IMR-90 (cell line): Measurements from ENCODE around the gene GNAI3. TPM values are rescaled to one million over a fixed set of nuclear protein-coding genes. Genes with fewer than 3 reads are reported as not detected.
A peak's percentile ranks its signal among the peaks of the same experiment; 100 is the strongest.

Experiments
- ATAC-seq: fragments of 200-7000 bp; cut with Tn5 transposase; 2 replicates; pipeline ENCODE4 v1.9.1; 2020; ENCODE audit warnings: low read depth, mild to moderate bottlenecking, moderate library complexity
- BruUV-seq: library from RNA; stranded (reverse); fragments of 400-500 nt; replicated peaks from 2 replicates; lab custom pipeline; 2021; lab: Mats Ljungman, UMichigan
- CTCF ChIA-PET: fragments of 300-600 bp; formaldehyde crosslinking; extraction: SDS; loops from one replicate; lab custom pipeline; 2021; ENCODE audit warnings: antibody characterized with exemption; lab: Yijun Ruan, JAX
- POLR2A ChIA-PET: fragments of 300-600 bp; sonication (Branson Sonifier 250); formaldehyde crosslinking; loops from one replicate; lab custom pipeline; 2022; ENCODE audit warnings: antibody characterized with exemption; ENCODE audit not compliant: unreplicated experiment; lab: Charles Lee
- DNase-seq: peaks from one replicate; pipeline ENCODE4 v3.0.0; 2013
- H2AFZ ChIP-seq: replicated peaks from 2 replicates; pipeline ENCODE3; 2013; ENCODE audit warnings: low read length, mild to moderate bottlenecking; ENCODE audit not compliant: poor library complexity
- H2AK5ac ChIP-seq: 2 replicates; pipeline ENCODE4 v1.6.1; 2013; ENCODE audit warnings: low read depth, low read length, inconsistent platforms
- H2AK9ac ChIP-seq: replicated peaks from 2 replicates; pipeline ENCODE3; 2013; ENCODE audit warnings: mild to moderate bottlenecking, low read depth, low read length, moderate library complexity; ENCODE audit not compliant: poor library complexity
- H2BK120ac ChIP-seq: 2 replicates; pipeline ENCODE4 v1.6.1; 2013; ENCODE audit warnings: low read depth, low read length, inconsistent platforms
- H2BK15ac ChIP-seq: 3 replicates; pipeline ENCODE4 v1.6.1; 2013; ENCODE audit warnings: low read depth, low read length, inconsistent platforms
- H2BK20ac ChIP-seq: 2 replicates; pipeline ENCODE4 v1.6.1; 2013; ENCODE audit warnings: low read depth, mild to moderate bottlenecking, inconsistent platforms, low read length, moderate library complexity
- H2BK5ac ChIP-seq: 2 replicates; pipeline ENCODE4 v1.6.1; 2013; ENCODE audit warnings: mild to moderate bottlenecking, low read depth, low read length, inconsistent platforms; ENCODE audit not compliant: poor library complexity, severe bottlenecking
- H3K14ac ChIP-seq: replicated peaks from 2 replicates; pipeline ENCODE4 v1.6.1; 2013; ENCODE audit warnings: low read depth, low read length, inconsistent platforms
- H3K18ac ChIP-seq: 2 replicates; pipeline ENCODE4 v1.6.1; 2013; ENCODE audit warnings: low read depth, low read length, control low read depth
- H3K23ac ChIP-seq: 2 replicates; pipeline ENCODE4 v1.6.1; 2013; ENCODE audit warnings: low read depth, low read length, inconsistent platforms
- H3K27ac ChIP-seq: 2 replicates; pipeline ENCODE4 v1.5.1; 2013; ENCODE audit warnings: mild to moderate bottlenecking, control low read depth, low read length; ENCODE audit not compliant: insufficient read depth
- H3K27me3 ChIP-seq: 2 replicates; pipeline ENCODE4 v1.6.1; 2013; ENCODE audit warnings: low read length; ENCODE audit not compliant: control insufficient read depth, insufficient read depth
- H3K36me3 ChIP-seq: 2 replicates; pipeline ENCODE4 v1.6.1; 2013; ENCODE audit warnings: low read length, mixed read lengths; ENCODE audit not compliant: control insufficient read depth, insufficient read depth
- H3K4ac ChIP-seq: 2 replicates; pipeline ENCODE4 v1.6.1; 2013; ENCODE audit warnings: low read depth, low read length, inconsistent platforms
- H3K4me1 ChIP-seq: 2 replicates; pipeline ENCODE4 v1.6.1; 2013; ENCODE audit warnings: low read length, mixed read lengths; ENCODE audit not compliant: control insufficient read depth, insufficient read depth
- H3K4me2 ChIP-seq: 2 replicates; pipeline ENCODE4 v1.6.1; 2013; ENCODE audit warnings: low read depth, mild to moderate bottlenecking, control low read depth, low read length, moderate library complexity
- H3K4me3 ChIP-seq: 2 replicates; pipeline ENCODE4 v1.5.1; 2013; ENCODE audit warnings: low read depth, mild to moderate bottlenecking, control low read depth, low read length, moderate library complexity; ENCODE audit not compliant: insufficient read depth
- H3K56ac ChIP-seq: 2 replicates; pipeline ENCODE4 v1.6.1; 2013; ENCODE audit warnings: low read length, inconsistent platforms; ENCODE audit not compliant: insufficient read depth; ENCODE audit errors: extremely low read depth
- H3K79me1 ChIP-seq, 2 experiments: 2 replicates each; pipeline ENCODE4 v1.6.1; 2013; ENCODE audit warnings: low read length in 2 of 2, inconsistent platforms in 1 of 2, low read depth in 1 of 2
- H3K9ac ChIP-seq: 2 replicates; pipeline ENCODE4 v1.6.1; 2013; ENCODE audit warnings: low read depth, low read length, control low read depth
- H3K9me1 ChIP-seq: 2 replicates; pipeline ENCODE4 v1.6.1; 2013; ENCODE audit warnings: low read length, inconsistent platforms; ENCODE audit not compliant: insufficient read depth
- H3K9me3 ChIP-seq: 2 replicates; pipeline ENCODE4 v1.6.1; 2013; ENCODE audit warnings: low read length; ENCODE audit not compliant: control insufficient read depth, insufficient read depth
- H4K20me1 ChIP-seq: 2 replicates; pipeline ENCODE4 v1.6.1; 2013; ENCODE audit warnings: low read length, inconsistent platforms; ENCODE audit not compliant: insufficient read depth
- H4K5ac ChIP-seq: 2 replicates; pipeline ENCODE4 v1.6.1; 2013; ENCODE audit warnings: mild to moderate bottlenecking, low read depth, low read length, control low read depth
- H4K8ac ChIP-seq, 2 experiments: 2 replicates each; pipeline ENCODE4 v1.6.1; 2013; ENCODE audit warnings: low read depth in 2 of 2, low read length in 2 of 2, control low read depth in 1 of 2, inconsistent platforms in 1 of 2
- H4K91ac ChIP-seq: 2 replicates; pipeline ENCODE4 v1.6.1; 2013; ENCODE audit warnings: low read depth, low read length, inconsistent platforms; ENCODE audit not compliant: insufficient read depth
- BHLHE40 ChIP-seq: fragments of 150-350 bp; IDR thresholded peaks from 2 replicates; pipeline ENCODE4 v1.6.1; 2016; ENCODE audit warnings: mild to moderate bottlenecking, low read depth, low read length
- CEBPB ChIP-seq: IDR thresholded peaks from 2 replicates; pipeline ENCODE4 v1.6.1; 2012; ENCODE audit warnings: low read depth, low read length, improper control_type of control experiment
- CHD1 ChIP-seq: IDR thresholded peaks from 2 replicates; pipeline ENCODE4 v1.6.1; 2012; ENCODE audit warnings: low read depth, low read length, improper control_type of control experiment
- CTCF ChIP-seq: conservative IDR thresholded peaks from 2 replicates; pipeline ENCODE4 v1.5.1; 2012; ENCODE audit warnings: mild to moderate bottlenecking, low read depth, low read length, improper control_type of control experiment
- ELK1 ChIP-seq: fragments of 150-350 bp; IDR thresholded peaks from 2 replicates; pipeline ENCODE4 v1.6.1; 2016; ENCODE audit warnings: low read depth, mild to moderate bottlenecking, low read length, moderate library complexity, borderline replicate concordance
- FOS ChIP-seq: fragments of 150-350 bp; IDR thresholded peaks from 2 replicates; pipeline ENCODE4 v1.6.1; 2016; ENCODE audit warnings: low read depth, low read length
- MAFK ChIP-seq: IDR thresholded peaks from 2 replicates; pipeline ENCODE4 v1.6.1; 2012; ENCODE audit warnings: low read depth, low read length, improper control_type of control experiment
- MAZ ChIP-seq: IDR thresholded peaks from 2 replicates; pipeline ENCODE4 v1.6.1; 2012; ENCODE audit warnings: low read depth, mild to moderate bottlenecking, low read length, improper control_type of control experiment, moderate library complexity, borderline replicate concordance
- MXI1 ChIP-seq: IDR thresholded peaks from 2 replicates; pipeline ENCODE4 v1.6.1; 2012; ENCODE audit warnings: low read depth, mild to moderate bottlenecking, low read length, moderate library complexity, borderline replicate concordance
- NFE2L2 ChIP-seq: fragments of 150-350 bp; IDR thresholded peaks from 2 replicates; pipeline ENCODE4 v1.6.1; 2016; ENCODE audit warnings: low read depth, mild to moderate bottlenecking, low read length
- POLR2A ChIP-seq: IDR thresholded peaks from 2 replicates; pipeline ENCODE4 v1.6.1; 2012; ENCODE audit warnings: mild to moderate bottlenecking, low read depth, low read length
- RAD21 ChIP-seq: IDR thresholded peaks from 2 replicates; pipeline ENCODE4 v1.6.1; 2012; ENCODE audit warnings: low read length, improper control_type of control experiment
- RCOR1 ChIP-seq: IDR thresholded peaks from 2 replicates; pipeline ENCODE4 v1.6.1; 2012; ENCODE audit warnings: mild to moderate bottlenecking, low read length, improper control_type of control experiment; ENCODE audit not compliant: insufficient replicate concordance
- RFX5 ChIP-seq: IDR thresholded peaks from 2 replicates; pipeline ENCODE4 v1.8.0; 2012; ENCODE audit warnings: low read depth, mild to moderate bottlenecking, low read length, moderate library complexity
- SMC3 ChIP-seq: fragments of 150-350 bp; IDR thresholded peaks from 2 replicates; pipeline ENCODE4 v1.6.1; 2016; ENCODE audit warnings: low read depth, mild to moderate bottlenecking, antibody characterized with exemption, low read length, moderate library complexity
- USF2 ChIP-seq: fragments of 150-350 bp; IDR thresholded peaks from 2 replicates; pipeline ENCODE4 v1.6.1; 2017; ENCODE audit warnings: mild to moderate bottlenecking, antibody characterized with exemption, low read length, low read depth
- WGBS, 2 experiments: methylation state at CpG; one replicate each; pipeline versions ENCODE4 v1.1.5 to v1.1.7; 2013; ENCODE audit warnings: missing lambda C conversion rate in 2 of 2; ENCODE audit not compliant: insufficient read length in 1 of 2; ENCODE audit errors: extremely low coverage in 2 of 2; 5-methylcytosine and 5-hydroxymethylcytosine counted together
- dilution Hi-C: fragments of 300-500 bp; cut with HindIII; formaldehyde crosslinking; loops from one replicate; pipeline ENCODE4 v1.14.3; 2018; ENCODE audit warnings: low sequenced_read_pairs; ENCODE audit not compliant: unreplicated experiment
- in situ Hi-C: fragments of 300-500 bp; cut with MboI; formaldehyde crosslinking; loops from 3 replicates; pipeline ENCODE4 v1.14.3; 2019; ENCODE audit warnings: low sequenced_read_pairs, inconsistent platforms, mixed read lengths
- intact Hi-C: fragments of 100-400 bp; cut with micrococcal nuclease; formaldehyde crosslinking; loops from 2 replicates; pipeline ENCODE4 v1.10.0; 2022
- polyA plus RNA-seq, 3 experiments: library from polyadenylated mRNA; depleted of rRNA; stranded (reverse); fragments of >200 nt; gene quantifications; 2 replicates each; pipeline ENCODE4 v1.2.3, GENCODE V29; 2012; ENCODE audit warnings: low replicate concordance in 1 of 3
- total RNA-seq: library from RNA; depleted of rRNA; stranded (reverse); fragments of >200 nt; gene quantifications from 2 replicates; pipeline ENCODE4 v1.2.3, GENCODE V29; 2012

The GNAI3 gene
- total and polyA plus RNA-seq, 2 of the 4 experiments (the other 2 are of a cell fraction) = 5.9 to 14.9 TPM

DNA sequence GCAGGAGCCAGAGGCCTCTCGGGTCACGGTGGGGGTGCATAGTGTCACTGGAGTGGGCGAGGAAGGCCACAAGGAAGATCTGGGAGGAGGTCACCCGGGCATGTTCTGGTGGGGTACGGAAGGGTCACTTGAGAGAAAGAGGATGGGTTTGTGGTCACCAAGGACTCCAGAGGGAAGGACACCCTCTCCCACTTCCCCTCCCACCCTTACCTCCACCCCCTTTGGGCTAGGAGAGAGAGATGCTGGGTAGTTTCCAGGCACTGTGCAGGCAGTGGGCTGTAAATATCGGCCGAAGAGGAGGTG lies 39.6 kb upstream of the GNAI3 start:
- POLR2A ChIA-PET = no interaction called here
- peak overlapping the region; percentile 59 for H2AFZ ChIP-seq
- ATAC-seq = no peak

More for the DNA sequence above, 39.6 kb upstream of the GNAI3 start:
- H2BK15ac ChIP-seq = no peak overlapping the region
- dilution Hi-C loops (no loop called here), intact Hi-C loops (no loop called here), in situ Hi-C loops (no loop called here)
- DNase-seq = no peak
- peaks cover 9% of the 10 kb centered on the region for H3K27me3 ChIP-seq
- H3K79me1 ChIP-seq = no peaks in the 10 kb centered on the region
- no peak overlapping the region for H2BK5ac ChIP-seq
- no peak overlapping the region for H2BK20ac ChIP-seq
- H3K14ac ChIP-seq = no peak overlapping the region
- no peaks in the 10 kb centered on the region for H3K9me3 ChIP-seq
- H4K5ac ChIP-seq = no peak overlapping the region
- H3K4me1 ChIP-seq = peaks cover 5% of the 10 kb centered on the region
- WGBS, 2 experiments = 100% methylated on average over 2 of the region's 7 CpGs; no CpG with 5 or more reads in 1 of the 2 experiments
- no peak overlapping the region for H2AK5ac ChIP-seq
- no peaks in the 10 kb centered on the region; the same call in 1 of the 2 replicates for H4K20me1 ChIP-seq
- H4K91ac ChIP-seq = no peak overlapping the region
- H3K9ac ChIP-seq = no peak overlapping the region
- H3K4me3 ChIP-seq = peak overlapping the region; percentile 81; the same call in 1 of the 2 replicates
- no peak overlapping the region for H3K23ac ChIP-seq
- BruUV-seq = no TSS peak
- H3K36me3 ChIP-seq = peaks cover 2% of the 10 kb centered on the region; the same call in 1 of the 2 replicates
- no peak overlapping the region for H4K8ac ChIP-seq
- no peak overlapping the region for H3K27ac ChIP-seq
- no peak overlapping the region for H3K18ac ChIP-seq
- H3K9me1 ChIP-seq = peaks cover 5% of the 10 kb centered on the region; the same call in 1 of the 2 replicates
- peak overlapping the region; percentile 84 for H2AK9ac ChIP-seq
- H3K56ac ChIP-seq = no peak overlapping the region
- no peak for TF ChIP-seq NFE2L2
- TF ChIP-seq BHLHE40 = no peak
- no peak for TF ChIP-seq RAD21
- TF ChIP-seq SMC3 = no peak
- no peak for TF ChIP-seq MAFK
- no peak for TF ChIP-seq CTCF
- no peak for TF ChIP-seq CEBPB
- no peak for TF ChIP-seq RCOR1
- no peak for TF ChIP-seq USF2
- no peak for TF ChIP-seq POLR2A
- no peak for TF ChIP-seq CHD1
- no peak for TF ChIP-seq RFX5
- no peak for TF ChIP-seq ELK1
- TF ChIP-seq MAZ = no peak
- no peak for TF ChIP-seq FOS
- TF ChIP-seq MXI1 = no peak
- CTCF ChIA-PET = interaction anchor here (4.0 kb wide), 1 partner anchor 23 kb away, joined by 13 read pairs; no protein-coding TSS in a partner anchor
- no peak overlapping the region for H2BK120ac ChIP-seq
- H3K4me2 ChIP-seq = peak overlapping the region; percentile 80
- H3K4ac ChIP-seq = no peak overlapping the region
